ENCODE results near the gene ZNF500. TPM values are rescaled to one million over a fixed set of nuclear protein-coding genes. Genes with fewer than 3 reads are reported as not detected.
A peak's percentile ranks its signal among the peaks of the same experiment; 100 is the strongest.

The ZNF500 gene
- total RNA-seq, 1 donor from 2014 or later: 23.5 TPM

DNA sequence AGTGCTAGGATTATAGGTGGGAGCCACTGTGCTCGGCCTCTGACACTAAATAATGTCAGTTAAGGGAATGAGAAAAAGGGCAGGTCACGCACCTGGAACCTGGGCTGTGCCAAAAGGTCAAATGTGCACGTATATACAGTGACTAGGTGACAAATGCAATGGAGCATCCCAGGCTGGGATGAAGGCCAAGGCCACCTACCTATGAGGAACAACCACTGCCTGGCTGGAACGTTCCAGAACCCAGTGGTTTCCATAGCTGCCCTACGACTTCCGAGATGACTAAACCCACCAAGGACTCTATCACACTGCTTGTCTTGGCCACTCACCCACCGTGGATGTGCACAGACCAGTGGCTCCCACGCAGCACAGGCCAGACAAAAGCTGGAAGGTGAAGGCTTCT, 16.1 kb downstream of the ZNF500 start:
- peaks cover 3% of the 10 kb centered on the region for H3K9me3 Mint-ChIP-seq (ENCODE audit: low read depth)
- peaks cover 16% of the 10 kb centered on the region for H3K36me3 Mint-ChIP-seq (ENCODE audit: insufficient read depth)
- no peak overlapping the region for H3K4me3 Mint-ChIP-seq (ENCODE audit: low read depth)
- H3K4me1 Mint-ChIP-seq (ENCODE audit: low read depth): no peaks in the 10 kb centered on the region
- no peaks in the 10 kb centered on the region for H3K27me3 Mint-ChIP-seq
- H3K27ac Mint-ChIP-seq: no peak overlapping the region
- no peak for DNase-seq (ENCODE audit: low spot score, unreplicated experiment)
- TF ChIP-seq, protein P1, sequence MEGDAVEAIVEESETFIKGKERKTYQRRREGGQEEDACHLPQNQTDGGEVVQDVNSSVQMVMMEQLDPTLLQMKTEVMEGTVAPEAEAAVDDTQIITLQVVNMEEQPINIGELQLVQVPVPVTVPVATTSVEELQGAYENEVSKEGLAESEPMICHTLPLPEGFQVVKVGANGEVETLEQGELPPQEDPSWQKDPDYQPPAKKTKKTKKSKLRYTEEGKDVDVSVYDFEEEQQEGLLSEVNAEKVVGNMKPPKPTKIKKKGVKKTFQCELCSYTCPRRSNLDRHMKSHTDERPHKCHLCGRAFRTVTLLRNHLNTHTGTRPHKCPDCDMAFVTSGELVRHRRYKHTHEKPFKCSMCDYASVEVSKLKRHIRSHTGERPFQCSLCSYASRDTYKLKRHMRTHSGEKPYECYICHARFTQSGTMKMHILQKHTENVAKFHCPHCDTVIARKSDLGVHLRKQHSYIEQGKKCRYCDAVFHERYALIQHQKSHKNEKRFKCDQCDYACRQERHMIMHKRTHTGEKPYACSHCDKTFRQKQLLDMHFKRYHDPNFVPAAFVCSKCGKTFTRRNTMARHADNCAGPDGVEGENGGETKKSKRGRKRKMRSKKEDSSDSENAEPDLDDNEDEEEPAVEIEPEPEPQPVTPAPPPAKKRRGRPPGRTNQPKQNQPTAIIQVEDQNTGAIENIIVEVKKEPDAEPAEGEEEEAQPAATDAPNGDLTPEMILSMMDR (IDR thresholded peaks at IDR 0.05; ENCODE audit: unreplicated experiment): no peak

DNA sequence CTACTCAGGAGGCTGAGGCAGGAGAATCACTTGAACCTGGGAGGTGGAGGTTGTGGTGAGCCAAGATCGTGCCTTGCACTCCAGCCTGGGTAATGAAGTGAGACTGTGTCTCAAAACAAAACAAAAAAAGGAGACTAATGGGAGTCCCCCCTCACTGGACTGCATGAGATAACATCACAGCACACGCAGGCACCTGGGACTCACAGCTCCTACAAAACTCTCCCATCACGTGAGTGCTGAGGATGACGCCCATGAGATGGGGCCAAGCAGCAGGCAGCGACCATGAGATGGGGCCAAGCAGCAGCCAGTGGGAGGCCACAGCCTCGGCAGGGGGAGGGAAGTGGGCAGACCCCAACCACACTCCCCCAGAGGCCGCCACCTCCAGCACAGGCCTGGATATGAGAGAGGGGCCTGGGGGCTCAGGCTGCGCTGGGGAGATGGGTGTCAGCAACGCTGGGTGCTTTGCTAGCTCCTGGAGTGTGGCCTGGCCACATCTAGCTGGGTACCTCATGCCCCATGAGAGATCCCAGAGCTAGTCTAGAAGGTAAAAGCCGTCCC, 17.2 kb downstream of the ZNF500 start:
- peaks cover 7% of the 10 kb centered on the region for H3K36me3 Mint-ChIP-seq (ENCODE audit: insufficient read depth)
- no peak overlapping the region for H3K27ac Mint-ChIP-seq
- H3K4me3 Mint-ChIP-seq (ENCODE audit: low read depth): no peak overlapping the region
- H3K4me1 Mint-ChIP-seq (ENCODE audit: low read depth): no peaks in the 10 kb centered on the region
- no peak for DNase-seq (ENCODE audit: low spot score, unreplicated experiment)
- H3K9me3 Mint-ChIP-seq (ENCODE audit: low read depth): no peaks in the 10 kb centered on the region
- no peaks in the 10 kb centered on the region for H3K27me3 Mint-ChIP-seq
- TF ChIP-seq, protein P1 (IDR thresholded peaks at IDR 0.05; ENCODE audit: unreplicated experiment): no peak

DNA sequence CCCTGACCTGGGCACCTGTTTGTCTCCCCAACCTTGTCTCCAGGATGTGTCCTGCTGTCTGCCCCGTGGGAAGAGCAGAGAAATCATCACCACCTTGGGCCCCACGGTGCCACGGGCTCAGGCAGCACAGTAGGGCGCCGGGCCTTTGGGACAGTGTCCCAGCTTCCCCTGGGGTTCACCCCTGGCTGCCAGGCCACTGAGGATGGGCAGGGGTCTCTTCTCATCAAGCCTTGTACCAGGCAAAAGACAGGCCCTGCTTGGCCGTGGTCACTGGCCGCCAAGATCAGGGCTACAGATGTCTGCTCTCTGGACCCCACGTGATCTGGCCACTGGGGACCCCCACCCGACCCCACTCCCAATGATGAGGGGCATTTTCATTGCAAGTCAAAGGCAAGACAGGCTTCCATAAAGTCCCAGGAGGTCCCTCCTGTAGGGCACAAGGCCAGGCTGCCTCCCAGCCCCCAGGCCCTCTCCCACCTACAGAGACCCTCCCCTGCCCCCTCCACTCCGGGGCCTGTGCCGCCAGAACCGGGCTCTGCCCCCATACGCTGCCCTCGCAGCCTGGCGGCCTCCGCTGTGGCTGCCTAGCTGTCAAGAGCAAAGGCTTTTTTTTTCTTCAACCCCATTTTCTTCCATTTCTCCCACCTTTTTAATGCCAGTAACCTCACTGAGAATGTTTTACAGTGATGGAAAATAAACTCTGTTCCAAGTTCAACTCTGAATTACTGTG, 18.1 kb downstream of the ZNF500 start:
- Mint-ChIP-seq H3K36me3 (ENCODE audit: insufficient read depth) (peaks cover 5% of the 10 kb centered on the region), H3K4me1 (ENCODE audit: low read depth) (no peaks in the 10 kb centered on the region), H3K27ac (no peak overlapping the region), H3K4me3 (ENCODE audit: low read depth) (no peak overlapping the region), H3K9me3 (ENCODE audit: low read depth) (no peaks in the 10 kb centered on the region), H3K27me3 (no peaks in the 10 kb centered on the region)
- DNase-seq (ENCODE audit: low spot score, unreplicated experiment): no peak
- TF ChIP-seq, protein P1 (IDR thresholded peaks at IDR 0.05; ENCODE audit: unreplicated experiment): no peak

DNA sequence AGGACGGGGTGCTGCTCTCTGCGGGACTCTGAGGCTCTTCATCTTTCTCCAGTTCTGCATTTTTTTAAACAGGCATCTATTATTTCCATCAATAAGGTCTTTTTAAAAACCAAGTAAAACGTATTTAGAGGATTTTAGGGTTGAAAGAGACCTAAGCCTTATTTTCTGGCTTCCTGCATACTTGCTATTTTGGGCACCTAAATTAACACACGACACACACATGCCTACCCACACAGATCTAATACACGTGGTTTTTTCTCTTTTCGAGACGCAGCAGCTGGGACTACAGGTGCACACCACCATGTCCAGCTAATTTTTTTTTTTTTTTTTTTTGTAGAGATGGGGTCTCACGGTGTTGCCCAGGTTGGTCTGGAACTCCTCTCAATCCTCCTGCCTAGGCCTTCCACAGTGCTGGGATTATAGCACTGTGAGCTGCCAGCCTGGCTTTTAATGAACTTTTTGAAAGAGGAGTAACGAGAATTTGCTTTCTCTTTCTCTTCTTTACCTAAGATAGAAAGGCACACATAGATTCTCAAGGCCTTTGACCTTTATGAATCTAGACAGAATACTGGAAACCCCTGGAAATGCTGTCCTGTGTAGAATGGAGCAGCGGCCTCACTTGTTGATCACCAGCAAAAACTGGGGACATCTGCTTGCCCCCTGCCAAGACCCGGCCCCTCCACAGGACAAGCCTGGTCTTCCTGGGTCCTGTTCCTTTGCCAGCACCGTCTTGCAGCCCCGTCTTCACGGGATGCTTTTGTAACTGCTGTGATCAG, 18.9 kb downstream of the ZNF500 start:
- Mint-ChIP-seq H3K4me3 (ENCODE audit: low read depth) (no peak overlapping the region), H3K27ac (peak overlapping the region; percentile 34), H3K27me3 (peaks cover 4% of the 10 kb centered on the region), H3K36me3 (ENCODE audit: insufficient read depth) (peaks cover 4% of the 10 kb centered on the region), H3K9me3 (ENCODE audit: low read depth) (no peaks in the 10 kb centered on the region), H3K4me1 (ENCODE audit: low read depth) (peaks cover 1% of the 10 kb centered on the region)
- TF ChIP-seq, protein P1 (IDR thresholded peaks at IDR 0.05; ENCODE audit: unreplicated experiment): no peak
- DNase-seq (ENCODE audit: low spot score, unreplicated experiment): no peak

DNA sequence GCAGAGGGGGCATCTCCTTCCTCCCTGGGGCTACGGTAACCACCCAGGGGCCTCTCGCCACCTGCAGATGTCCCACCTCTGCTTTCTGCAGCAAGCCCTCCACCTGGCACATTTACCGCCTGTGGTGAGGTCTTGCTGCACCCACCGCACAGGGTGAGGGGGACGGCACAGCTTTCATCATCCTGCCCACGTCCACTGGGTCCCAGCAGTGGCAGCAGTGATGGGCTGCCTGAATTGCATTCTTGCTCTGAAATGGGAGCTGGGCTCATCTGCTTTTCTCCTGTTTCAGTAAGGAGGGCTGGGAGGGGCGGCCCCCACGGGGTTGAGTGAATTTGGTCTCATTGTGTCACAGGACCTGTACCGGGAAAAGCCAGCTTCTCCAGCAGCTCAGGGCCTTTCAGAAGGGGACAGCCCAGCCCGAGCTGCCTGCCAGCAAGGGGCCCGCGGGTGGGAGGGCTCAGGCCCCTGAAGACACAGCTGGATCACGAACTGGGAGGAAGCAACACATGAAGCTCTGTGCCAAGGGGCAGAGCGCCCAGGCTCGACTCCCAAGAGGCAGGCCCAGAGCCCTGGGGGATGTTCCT, 19.9 kb downstream of the ZNF500 start:
- Mint-ChIP-seq H3K27ac (no peak overlapping the region), H3K4me1 (ENCODE audit: low read depth) (peaks cover 1% of the 10 kb centered on the region), H3K36me3 (ENCODE audit: insufficient read depth) (peaks cover 3% of the 10 kb centered on the region), H3K9me3 (ENCODE audit: low read depth) (no peaks in the 10 kb centered on the region), H3K4me3 (ENCODE audit: low read depth) (no peak overlapping the region), H3K27me3 (peaks cover 4% of the 10 kb centered on the region)
- TF ChIP-seq, protein P1 (IDR thresholded peaks at IDR 0.05; ENCODE audit: unreplicated experiment): no peak
- DNase-seq (ENCODE audit: low spot score, unreplicated experiment): no peak

All from progenitor cell of endocrine pancreas (in vitro differentiated cells).